ENCODE measurements around the gene SPATA13.
"Not testable (repeated sequence)": the region's sequence is repeated elsewhere in the genome, so short reads cannot be mapped to it uniquely, and the experiment has no call there.

DNA sequence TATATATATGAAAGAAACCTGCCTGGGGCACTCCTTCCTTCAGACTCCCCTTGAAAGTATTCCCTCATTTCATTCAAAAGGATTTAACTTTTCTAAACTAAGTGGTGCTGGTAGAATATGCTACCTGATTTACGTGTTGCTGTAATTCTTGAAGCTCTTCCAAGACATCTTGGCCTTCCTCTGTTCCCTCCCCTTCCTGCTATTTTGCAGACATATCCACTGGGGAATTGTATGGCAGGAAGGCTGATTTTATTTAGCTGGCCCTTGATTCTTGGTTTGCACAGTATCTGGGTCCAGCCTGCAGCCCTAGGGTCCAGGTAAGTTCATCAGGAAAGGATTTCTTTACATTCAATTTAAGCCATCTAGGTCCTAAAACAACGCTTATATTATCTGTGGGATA, 148.8 kb downstream of the SPATA13 start, which contains the start of gene C1QTNF9:
- not testable (repeated sequence) for TF ChIP-seq EZH2phosphoT487 (IDR thresholded peaks at IDR 0.05; ENCODE audit: insufficient read depth, low read depth); EZH2 (IDR thresholded peaks at IDR 0.05; ENCODE audit: insufficient read depth, poor library complexity, severe bottlenecking)

All from GM23248 (cell line).